ENCODE results near the gene ZNF500.

The ZNF500 gene

GRCh38 chr16:4768549-4769305 is 1.8 kb upstream of the ZNF500 start:
- DNase-seq: peak; percentile 86

DNA sequence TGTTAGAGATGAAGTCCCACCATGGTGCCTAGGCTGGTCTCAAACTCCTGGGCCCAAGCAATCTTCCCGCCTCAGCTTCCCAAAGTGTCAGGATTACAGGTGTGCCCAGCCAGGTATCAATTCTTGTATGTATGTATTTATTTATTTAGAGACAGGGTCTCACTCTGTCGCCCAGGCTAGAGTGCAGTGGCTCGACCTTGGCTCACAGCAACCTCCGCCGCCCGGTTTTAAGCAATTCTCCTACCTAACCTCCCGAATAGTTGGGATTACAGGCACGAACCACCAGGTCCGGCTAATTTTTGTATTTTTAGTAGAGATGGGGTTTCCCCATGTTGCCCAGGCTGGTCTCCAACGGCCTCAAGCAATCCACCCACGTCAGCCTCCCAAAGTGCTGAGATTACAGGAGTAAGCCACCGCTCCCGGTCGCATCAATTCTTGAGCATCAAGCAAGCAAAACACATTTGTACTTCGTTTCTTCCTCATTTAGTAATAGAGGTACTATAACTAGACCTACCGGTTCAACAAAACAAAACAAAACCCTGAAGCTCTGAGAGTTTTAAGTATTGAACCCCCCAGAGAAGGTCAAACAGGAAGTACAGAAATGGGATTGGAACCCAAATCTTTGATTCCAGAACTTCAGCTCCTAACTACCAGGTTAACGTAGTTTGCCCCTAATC is 1.0 kb upstream of the ZNF500 start:
- DNase-seq: no peak

- DNase-seq: no peak
These were observed 1.2 kb downstream of the ZNF500 start for GRCh38 chr16:4765511-4766474.

DNA sequence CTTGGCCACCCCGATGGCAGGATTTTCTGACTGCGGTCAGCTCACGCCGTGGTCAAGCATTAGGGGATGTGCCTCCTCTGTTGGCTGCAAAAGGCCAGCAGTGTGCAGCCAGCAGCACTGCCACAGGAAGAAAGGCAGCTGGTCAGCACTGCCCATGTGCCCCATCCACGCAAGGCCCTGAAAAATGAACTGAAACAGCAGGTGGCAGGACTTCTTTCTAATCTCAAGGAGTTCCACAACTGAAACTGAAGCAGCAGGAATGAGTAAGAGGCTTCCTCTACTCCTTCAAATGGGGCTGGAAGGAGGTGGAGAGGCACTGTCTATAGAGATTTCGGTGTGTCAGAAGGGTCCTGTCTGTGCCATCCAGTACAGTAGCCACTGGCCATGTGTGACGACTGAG is 3.2 kb downstream of the ZNF500 start:
- DNase-seq: no peak

- no peak for DNase-seq
These were observed 4.8 kb downstream of the ZNF500 start for GRCh38 chr16:4762205-4762604.

DNA sequence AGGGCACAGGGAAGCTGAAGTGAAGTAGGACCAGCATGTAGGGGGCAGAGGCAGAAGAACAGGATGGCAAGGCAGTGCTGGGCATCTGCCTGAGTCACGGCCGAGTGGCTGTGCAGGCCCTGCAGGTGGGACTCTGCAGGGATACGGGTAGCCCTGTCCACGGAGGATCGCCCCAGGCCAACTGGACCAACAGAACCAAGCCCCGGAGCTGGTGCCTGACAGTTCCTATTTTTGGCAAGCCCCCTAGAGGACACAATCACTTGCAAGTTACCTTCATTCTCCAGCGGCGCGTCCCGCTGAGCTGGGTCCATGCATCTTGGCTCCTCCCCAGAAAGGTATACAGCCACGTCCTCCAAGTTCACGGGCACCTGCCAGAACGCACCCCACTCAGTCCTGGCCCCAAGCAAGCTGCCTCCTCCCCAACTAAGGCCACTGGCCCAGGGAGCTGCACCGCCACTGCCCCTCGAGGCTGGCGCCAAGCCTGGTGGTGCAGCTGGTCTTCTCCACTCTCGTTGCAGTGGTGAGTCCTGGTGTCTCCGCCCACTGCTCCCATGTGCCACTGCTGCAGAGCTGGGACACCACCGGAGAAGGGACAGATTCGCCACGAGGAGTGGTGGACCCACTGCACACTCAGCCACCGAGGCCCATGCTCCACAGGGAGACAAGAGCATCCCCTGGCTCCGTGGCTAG is 6.6 kb downstream of the ZNF500 start:
- DNase-seq: no peak

GRCh38 chr16:4755687-4756086 is 11.3 kb downstream of the ZNF500 start:
- DNase-seq: no peak

GRCh38 chr16:4754865-4755264 is 12.1 kb downstream of the ZNF500 start:
- no peak for DNase-seq

- no peak for DNase-seq
These were observed 13.7 kb downstream of the ZNF500 start for GRCh38 chr16:4753227-4753626.

- DNase-seq: no peak
These were observed 14.4 kb downstream of the ZNF500 start for GRCh38 chr16:4752351-4753100.

DNA sequence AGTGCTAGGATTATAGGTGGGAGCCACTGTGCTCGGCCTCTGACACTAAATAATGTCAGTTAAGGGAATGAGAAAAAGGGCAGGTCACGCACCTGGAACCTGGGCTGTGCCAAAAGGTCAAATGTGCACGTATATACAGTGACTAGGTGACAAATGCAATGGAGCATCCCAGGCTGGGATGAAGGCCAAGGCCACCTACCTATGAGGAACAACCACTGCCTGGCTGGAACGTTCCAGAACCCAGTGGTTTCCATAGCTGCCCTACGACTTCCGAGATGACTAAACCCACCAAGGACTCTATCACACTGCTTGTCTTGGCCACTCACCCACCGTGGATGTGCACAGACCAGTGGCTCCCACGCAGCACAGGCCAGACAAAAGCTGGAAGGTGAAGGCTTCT is 16.1 kb downstream of the ZNF500 start:
- no peak for DNase-seq

DNA sequence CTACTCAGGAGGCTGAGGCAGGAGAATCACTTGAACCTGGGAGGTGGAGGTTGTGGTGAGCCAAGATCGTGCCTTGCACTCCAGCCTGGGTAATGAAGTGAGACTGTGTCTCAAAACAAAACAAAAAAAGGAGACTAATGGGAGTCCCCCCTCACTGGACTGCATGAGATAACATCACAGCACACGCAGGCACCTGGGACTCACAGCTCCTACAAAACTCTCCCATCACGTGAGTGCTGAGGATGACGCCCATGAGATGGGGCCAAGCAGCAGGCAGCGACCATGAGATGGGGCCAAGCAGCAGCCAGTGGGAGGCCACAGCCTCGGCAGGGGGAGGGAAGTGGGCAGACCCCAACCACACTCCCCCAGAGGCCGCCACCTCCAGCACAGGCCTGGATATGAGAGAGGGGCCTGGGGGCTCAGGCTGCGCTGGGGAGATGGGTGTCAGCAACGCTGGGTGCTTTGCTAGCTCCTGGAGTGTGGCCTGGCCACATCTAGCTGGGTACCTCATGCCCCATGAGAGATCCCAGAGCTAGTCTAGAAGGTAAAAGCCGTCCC is 17.2 kb downstream of the ZNF500 start:
- DNase-seq: no peak

DNA sequence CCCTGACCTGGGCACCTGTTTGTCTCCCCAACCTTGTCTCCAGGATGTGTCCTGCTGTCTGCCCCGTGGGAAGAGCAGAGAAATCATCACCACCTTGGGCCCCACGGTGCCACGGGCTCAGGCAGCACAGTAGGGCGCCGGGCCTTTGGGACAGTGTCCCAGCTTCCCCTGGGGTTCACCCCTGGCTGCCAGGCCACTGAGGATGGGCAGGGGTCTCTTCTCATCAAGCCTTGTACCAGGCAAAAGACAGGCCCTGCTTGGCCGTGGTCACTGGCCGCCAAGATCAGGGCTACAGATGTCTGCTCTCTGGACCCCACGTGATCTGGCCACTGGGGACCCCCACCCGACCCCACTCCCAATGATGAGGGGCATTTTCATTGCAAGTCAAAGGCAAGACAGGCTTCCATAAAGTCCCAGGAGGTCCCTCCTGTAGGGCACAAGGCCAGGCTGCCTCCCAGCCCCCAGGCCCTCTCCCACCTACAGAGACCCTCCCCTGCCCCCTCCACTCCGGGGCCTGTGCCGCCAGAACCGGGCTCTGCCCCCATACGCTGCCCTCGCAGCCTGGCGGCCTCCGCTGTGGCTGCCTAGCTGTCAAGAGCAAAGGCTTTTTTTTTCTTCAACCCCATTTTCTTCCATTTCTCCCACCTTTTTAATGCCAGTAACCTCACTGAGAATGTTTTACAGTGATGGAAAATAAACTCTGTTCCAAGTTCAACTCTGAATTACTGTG is 18.1 kb downstream of the ZNF500 start:
- DNase-seq: no peak

DNA sequence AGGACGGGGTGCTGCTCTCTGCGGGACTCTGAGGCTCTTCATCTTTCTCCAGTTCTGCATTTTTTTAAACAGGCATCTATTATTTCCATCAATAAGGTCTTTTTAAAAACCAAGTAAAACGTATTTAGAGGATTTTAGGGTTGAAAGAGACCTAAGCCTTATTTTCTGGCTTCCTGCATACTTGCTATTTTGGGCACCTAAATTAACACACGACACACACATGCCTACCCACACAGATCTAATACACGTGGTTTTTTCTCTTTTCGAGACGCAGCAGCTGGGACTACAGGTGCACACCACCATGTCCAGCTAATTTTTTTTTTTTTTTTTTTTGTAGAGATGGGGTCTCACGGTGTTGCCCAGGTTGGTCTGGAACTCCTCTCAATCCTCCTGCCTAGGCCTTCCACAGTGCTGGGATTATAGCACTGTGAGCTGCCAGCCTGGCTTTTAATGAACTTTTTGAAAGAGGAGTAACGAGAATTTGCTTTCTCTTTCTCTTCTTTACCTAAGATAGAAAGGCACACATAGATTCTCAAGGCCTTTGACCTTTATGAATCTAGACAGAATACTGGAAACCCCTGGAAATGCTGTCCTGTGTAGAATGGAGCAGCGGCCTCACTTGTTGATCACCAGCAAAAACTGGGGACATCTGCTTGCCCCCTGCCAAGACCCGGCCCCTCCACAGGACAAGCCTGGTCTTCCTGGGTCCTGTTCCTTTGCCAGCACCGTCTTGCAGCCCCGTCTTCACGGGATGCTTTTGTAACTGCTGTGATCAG is 18.9 kb downstream of the ZNF500 start:
- no peak for DNase-seq

GRCh38 chr16:4746991-4747574 is 19.9 kb downstream of the ZNF500 start:
- no peak for DNase-seq

- DNase-seq: no peak
These were observed 20.7 kb downstream of the ZNF500 start for GRCh38 chr16:4746215-4746614.

DNA sequence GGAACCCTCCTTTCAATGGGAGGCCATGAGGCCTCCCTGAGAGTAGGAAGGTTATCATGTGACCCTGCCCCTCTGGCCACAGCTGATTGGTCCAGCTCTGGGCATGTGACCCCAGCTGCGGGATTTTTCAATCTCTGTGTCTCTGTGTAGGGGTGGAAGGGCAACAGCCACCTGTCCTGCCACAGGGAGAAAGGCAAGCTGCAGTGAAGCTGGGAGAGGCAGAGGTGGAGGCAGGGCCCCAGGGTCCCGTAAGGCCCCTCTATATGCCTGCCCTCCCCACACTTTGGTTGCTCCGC is 21.7 kb downstream of the ZNF500 start:
- DNase-seq: no peak

DNA sequence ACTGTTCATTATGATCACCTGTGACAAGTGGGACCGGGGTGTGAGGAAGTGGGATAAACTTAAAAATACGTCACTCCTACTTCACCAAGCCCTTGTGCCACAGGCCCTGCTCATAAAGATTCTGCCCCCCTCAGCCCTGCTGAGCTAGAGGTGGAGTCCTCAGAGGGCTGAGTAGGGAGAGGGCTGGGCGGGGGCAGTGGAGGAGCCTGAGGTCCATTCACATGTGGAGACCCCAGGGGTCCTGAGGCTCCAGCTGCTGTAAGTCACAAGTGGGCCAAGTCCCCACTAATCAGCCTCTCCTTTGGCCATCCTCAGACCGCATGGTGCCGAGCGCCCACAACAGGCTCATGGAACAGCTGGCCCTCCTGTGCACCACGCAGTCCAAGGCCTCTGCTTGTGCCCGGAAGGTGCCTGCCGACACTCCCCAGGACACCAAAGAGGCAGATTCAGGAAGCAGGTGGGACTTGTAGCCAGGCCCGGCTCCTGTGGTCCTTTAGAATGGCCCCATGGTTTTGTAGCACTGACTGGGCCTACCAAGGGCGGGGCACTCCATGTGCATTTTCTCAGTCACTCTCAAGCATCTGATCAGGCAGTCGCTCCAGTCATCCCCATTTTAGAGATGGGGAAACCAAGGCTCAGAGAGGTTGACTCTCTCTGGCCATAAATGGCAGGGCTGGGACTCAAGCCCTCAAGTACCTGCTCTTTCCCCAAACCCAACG is 22.2 kb downstream of the ZNF500 start:
- no peak for DNase-seq

DNA sequence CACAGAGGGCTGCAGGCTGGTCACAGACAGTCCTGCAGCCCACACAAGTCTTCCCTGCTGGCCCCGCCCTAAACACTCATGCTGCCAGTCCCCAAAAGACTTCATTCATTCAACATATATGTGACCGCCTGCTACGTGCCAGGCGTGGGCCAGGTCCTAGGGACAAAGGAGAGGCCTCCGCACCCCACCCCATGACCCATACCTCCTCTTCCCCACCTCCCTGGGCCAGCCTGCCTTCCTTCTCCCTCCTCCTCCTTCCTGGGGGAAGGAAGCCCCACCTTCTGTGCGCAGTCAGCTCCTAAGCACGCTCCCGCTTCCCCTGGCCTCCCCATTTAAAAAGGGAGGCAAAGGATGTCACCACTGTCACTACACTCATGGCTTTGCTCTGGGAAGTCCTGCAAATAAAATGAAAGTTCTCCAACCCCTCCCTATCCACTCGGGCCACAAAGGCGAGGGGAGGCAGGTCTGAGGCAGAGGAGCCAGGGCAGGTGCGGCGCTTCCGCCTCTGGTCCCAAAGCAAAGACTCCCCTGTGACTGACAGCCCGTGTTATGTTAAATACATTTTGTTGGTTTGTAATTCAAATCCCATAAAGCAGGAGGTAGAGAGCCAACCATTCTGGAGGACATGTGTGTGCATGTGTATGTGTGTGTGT is 23.6 kb downstream of the ZNF500 start:
- DNase-seq: no peak

Measured in CD4-positive, alpha-beta T cell treated with Interleukin-15 for 1 hour (primary cell).